Breast epithelium (tissue), 3 donors: ENCODE measurements around the gene HSPG2.

Source experiments
- CTCF ChIP-seq, 3 donors: fragments of 450-650 bp; IDR thresholded peaks; one replicate each; pipeline ENCODE4 v1.5.1; 2016 to 2017; ENCODE audit warnings: antibody characterized with exemption in 3 of 3, mild to moderate bottlenecking in 3 of 3, moderate library complexity in 3 of 3
- POLR2A ChIP-seq: fragments of 450-650 bp; IDR thresholded peaks from one replicate; pipeline ENCODE4 v1.6.1; 2016; ENCODE audit warnings: antibody characterized with exemption, mild to moderate bottlenecking, moderate library complexity
- POLR2AphosphoS5 ChIP-seq, 3 donors: sonication (generic); formaldehyde crosslinking; IDR thresholded peaks; one replicate each; pipeline ENCODE4 v1.6.1; 2017; ENCODE audit warnings: antibody characterized with exemption in 3 of 3

GRCh38 chr1:21926814-21927532 is 10.1 kb downstream of the HSPG2 start:
- TF ChIP-seq CTCF (IDR thresholded peaks at IDR 0.05): no peak
- no peak for TF ChIP-seq POLR2A
- peak in 2 of 3 donors; percentile 44 to 55 for TF ChIP-seq POLR2AphosphoS5 (IDR thresholded peaks at IDR 0.05)
